ENCODE results near the gene BOK. TPM values are rescaled to one million over a fixed set of nuclear protein-coding genes. Genes with fewer than 3 reads are reported as not detected.

BOK gene
- polyA plus RNA-seq, 1 donor: 63.4 TPM

DNA sequence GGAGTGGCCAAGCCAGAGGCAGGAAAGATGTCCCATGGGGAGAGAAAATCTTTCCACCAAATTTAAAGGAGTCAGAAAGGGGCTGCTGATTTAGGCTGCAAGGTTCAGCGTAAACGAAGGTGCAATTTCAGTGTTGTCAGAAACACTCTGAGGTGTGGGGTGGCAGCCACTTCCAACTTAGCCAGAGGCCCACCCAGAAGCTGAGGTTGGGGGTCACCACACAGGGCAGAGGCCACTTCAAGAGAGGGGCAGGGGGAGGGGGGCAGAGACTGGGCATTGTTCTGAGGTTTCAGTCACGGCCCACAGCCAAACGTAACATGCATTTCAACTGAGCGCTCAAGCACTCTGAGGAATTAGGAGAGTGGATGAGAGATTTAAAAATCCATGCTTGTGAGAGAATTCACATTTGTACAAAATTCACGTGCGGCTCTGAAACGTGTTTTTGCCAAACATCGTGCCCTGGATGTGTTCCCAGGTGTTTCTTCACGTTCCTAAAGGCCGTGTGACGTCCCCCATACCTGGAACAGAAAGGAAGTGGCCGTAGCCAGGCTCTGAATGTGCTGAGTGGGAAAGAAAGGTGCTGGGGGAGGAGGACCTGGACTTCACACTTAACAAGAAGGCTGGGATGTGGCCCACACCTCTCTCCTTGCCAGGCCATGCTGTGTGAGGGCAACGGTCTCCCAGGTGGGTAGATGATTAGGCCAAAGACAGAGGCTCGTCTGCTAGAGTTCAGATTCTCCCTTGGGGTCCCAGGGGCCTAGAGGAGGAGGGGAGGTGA lies 19.5 kb upstream of the BOK start:
- DNase-seq (ENCODE audit: low read depth): no peak

DNA sequence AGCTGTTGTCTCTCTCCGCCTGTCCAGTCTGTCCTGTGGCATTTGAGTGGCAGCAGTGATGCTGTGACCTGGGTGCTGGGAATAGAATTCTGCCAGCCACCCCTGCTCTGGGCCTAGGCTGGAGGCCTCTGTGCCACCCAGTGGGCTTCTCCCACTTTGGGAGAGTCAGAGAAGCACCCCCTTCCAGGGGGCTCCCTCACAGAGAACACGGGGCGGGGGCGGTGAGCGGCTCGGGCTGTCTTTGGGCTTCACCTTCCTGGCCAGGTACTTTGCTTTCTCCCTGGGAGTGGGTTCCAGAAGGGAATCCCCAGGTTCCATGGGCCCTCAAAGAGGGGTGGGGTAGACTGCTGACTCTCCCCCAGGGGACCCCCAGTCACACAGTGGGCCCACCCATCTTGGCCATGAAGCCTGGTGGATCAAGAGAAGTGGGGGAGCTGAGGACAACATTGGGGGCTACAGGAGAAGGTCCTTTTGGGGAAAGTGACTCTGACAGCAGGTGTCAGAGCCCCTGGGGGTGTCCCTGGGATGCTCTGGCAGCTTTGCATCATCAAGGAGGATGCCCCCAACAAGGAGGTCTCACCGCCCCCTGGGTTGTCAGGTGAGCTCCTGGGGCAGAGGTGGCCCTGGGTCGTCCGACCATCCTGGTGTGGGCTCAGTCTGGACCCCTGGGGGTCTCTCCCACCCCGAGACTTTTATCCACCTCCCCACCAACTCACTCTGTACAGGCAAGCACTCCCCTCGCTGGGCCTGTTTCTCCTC lies 18.8 kb upstream of the BOK start:
- DNase-seq (ENCODE audit: low read depth): no peak

DNA sequence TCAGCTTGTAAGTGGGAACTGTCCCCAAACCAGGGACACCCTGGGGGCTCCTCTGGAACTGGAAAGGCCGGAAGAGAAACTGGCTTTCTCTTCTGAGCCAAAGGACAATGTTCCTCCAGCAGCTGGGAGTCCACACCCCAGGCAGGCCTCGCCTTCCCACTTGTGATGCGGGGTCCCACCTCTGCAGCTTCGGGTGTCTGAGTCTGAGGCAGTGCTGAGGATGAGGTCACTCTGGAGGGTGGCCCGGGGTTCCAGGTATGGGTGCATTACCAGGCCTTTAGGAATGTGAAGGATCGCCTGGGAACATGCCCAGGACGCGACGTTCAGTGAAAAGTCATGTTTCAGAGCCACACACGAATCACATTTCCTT lies 18.2 kb upstream of the BOK start:
- DNase-seq (ENCODE audit: low read depth): no peak

DNA sequence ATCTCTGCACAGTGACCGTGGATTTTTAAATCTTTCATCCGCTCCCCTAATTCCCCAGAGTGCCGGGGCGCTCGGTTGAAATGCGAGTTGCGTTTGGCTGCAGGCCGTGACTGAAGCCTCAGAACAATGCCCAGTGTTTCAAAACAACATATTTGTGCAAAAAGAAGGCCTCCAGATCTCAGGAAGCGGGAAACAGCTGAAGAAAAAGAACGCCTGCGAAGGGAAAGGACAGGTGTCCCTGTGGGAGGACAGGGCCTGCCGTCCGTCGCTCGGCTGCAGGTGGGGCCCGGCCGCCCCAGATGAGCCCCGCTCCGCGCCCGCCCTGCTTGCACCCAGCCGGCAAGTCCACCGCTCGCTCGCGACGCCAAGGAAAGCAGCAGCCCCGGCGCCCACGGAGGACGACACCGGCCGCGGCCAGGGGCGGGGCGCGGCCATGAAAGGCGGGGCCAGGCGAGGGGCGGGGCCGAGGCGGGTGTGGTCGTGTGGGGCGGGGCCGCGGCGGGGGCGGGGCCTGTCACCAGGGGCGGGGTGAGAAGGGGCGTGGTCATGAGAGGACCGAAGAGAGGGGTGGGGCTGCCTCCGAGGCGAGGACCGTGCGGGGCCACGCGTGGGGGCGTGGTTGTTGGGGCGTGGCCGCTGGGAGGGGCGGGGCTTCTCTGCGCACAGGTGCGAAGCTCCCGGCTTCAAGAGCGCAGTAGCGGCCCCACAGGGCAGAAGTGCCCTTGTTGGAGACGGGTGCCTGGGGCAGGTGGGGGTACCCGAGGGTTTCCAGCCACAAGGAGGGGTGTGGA lies 17.6 kb upstream of the BOK start:
- no peak for DNase-seq (ENCODE audit: low read depth)

DNA sequence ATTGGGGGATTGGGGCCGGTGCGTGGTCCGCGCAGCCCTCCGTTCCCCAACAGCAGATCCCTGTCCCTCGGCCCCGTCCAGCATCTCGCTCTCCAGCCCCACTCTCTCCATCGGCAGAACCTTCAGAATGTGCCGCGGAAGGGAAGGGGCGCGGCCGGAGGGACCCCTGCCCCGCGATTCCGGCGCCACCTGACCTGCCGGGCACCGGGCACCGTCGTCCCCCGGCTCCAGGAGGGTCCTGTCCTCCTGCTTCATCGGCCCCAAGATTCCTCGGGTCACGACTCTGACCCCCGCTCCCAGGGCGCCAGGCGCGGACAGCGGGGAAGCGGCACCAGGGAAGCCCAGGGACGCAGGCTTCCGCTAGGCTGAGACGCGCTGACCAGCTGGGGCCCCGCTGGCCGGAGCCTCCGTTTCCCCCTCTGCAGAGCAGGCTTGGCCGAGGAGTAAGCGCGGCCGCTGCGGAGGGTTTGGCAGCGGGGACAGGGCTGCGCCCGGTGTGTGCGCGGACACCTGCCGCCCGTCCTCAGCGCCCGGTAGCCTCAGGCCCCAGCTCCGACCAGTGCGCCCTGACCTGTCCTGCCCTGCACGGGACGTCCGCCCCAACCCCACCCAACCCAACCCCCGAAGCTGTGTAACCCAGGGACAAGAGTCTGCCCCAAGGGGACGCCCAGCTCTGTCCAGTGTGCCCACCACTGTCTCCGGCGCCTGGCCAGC lies 16.8 kb upstream of the BOK start:
- DNase-seq (ENCODE audit: low read depth): no peak

DNA sequence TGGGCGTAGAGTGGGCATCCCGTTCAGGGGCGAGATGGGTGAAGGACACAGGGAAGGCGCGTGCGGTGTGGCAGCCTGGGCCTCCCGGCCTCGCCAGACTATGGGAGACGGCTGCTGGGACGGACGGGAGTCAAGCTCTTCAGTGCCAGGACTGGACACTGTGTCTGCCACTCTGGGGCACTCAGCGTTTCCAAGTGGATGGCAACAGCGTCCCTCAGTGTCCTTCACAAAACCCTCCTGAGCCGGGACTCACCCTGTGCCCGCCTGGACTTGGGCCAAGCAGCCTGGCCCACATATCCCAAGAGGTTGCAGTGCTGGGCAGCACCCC lies 16.3 kb upstream of the BOK start:
- DNase-seq (ENCODE audit: low read depth): no peak

DNA sequence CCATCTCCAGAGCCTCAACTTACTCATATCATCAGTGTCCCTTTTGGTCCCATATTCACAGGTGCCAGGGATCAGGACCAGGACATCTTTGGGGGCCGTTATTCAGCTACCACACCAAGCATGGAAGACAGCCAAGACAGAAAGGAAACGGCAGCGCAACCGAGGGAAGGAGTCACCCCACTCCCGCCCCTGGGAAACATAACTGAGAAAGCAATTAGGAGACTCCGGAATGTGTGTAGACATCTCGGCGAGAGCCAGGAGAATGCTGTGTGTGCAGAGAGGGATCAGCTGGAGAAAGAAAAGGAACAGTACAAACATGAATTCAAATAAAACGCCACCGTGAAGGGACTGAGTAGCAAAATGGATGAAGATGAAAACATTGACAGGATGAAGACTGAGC lies 13.4 kb upstream of the BOK start:
- no peak for DNase-seq (ENCODE audit: low read depth)

DNA sequence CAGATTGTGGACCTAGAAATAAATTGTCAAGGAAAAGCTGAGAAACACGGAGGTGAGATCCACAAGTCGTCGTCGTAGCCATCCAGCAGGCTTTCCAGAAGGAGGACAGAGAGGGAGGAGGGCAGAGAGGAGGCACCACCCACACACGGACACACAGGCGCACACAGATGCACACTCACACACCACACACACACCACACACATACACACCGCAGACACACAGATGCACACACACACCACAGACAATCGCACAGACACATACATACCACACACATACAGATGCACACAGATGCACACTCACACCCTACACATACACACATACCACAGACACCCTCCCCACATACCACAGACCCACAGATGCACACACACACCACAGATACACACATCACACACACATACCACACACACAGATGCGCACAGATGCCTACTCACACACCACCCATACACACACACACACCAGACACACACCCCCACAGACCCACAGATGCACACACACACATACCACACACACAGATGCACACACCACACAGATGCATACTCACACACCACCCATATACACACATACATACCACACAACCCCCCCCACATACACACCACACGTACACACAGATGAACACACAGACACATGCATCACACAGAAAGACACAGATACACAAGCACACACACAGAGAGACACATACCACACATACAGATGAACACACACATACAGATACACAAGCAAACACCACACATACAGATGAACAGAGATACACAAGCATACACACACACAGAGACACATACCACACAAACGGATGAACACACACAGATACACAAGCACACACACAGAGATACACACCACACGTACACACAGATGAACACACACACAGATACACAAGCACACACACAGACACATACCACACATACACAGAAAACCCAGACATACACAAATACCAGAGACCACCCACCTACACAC lies 12.7 kb upstream of the BOK start:
- no peak for DNase-seq (ENCODE audit: low read depth)

DNA sequence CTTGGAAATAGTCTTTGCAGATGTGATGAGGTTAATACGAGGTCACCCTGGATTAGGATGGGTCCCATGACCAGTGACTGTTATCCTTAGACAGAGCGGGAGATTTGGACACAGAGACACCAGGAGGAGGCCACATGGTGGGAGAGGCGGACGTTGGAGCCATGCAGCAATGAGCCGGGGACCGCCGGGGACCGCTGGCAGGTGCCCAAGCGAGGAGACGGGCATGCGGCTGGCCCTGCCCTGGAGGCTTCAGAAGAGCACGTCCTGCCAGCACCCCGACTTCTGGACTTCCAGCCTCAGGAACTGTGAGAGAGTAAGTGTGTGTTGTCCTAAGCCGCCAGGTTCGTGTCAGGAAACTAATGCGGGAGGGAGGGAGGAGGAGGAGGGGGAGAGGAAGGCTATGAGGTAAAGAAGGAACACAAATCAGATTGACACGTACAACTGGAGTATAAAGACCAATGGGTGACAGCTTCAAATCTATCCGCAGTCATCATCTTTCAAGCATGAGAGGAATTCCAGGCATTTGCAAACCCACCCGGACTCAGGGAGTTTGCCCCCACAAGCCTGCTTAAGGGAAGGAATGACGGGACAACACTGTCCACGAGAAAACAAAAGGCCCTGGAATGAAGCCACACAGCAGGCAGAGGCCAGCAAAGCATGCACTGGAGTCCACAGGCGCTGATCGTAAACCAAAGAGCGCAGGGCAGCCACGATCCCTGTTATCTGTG lies 11.6 kb upstream of the BOK start:
- no peak for DNase-seq (ENCODE audit: low read depth)

DNA sequence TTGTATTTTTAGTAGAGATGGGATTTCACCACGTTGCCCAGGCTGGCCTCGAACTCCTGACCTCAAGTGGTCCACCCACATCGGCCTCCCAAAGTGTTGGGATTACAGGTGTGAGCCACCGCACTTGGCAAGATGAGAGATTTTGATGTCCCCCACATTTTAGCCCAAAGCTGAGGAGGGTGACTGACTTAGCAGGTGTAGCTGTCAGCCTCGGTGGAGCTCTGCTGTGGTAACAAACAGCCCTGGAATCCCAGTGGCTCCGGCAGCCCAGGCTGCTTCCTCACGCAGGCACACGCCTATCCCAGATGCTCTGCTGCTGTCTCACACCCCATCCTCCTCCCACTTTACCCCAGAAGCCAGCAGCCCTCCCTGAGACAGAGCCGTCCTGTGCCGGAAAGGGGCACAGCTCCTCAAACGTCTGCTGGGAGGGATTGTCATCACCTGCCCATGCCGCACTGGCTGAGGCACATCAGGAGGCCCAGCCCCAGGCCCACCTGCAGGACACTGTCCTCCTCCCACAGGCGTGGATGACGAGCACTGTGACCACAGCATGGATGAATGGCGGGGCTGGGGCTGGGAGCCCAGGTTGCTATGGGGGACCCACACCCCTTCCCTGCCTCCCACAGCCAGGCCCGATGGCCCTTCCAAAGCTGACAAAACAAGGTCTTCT lies 10.6 kb upstream of the BOK start:
- DNase-seq (ENCODE audit: low read depth): no peak

DNA sequence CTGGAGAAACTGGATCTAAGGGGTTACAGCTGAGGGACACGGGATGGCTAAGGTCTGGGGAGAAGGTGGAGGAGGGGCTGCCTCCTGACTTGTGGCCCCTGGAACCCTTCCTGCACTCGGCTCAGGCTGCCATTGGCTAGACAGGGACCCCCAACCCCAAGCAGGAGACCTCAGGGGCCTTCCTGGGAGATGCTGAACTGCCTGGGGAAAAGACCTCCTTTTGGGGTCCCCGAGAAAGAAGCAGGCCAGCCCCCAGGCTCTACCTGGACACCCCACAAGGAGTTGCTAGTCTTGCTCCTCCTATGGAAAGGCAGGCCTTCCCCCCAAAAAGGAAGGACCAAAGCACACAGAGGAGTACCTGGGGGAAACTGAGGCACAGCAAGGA lies 10.1 kb upstream of the BOK start:
- DNase-seq (ENCODE audit: low read depth): no peak

DNA sequence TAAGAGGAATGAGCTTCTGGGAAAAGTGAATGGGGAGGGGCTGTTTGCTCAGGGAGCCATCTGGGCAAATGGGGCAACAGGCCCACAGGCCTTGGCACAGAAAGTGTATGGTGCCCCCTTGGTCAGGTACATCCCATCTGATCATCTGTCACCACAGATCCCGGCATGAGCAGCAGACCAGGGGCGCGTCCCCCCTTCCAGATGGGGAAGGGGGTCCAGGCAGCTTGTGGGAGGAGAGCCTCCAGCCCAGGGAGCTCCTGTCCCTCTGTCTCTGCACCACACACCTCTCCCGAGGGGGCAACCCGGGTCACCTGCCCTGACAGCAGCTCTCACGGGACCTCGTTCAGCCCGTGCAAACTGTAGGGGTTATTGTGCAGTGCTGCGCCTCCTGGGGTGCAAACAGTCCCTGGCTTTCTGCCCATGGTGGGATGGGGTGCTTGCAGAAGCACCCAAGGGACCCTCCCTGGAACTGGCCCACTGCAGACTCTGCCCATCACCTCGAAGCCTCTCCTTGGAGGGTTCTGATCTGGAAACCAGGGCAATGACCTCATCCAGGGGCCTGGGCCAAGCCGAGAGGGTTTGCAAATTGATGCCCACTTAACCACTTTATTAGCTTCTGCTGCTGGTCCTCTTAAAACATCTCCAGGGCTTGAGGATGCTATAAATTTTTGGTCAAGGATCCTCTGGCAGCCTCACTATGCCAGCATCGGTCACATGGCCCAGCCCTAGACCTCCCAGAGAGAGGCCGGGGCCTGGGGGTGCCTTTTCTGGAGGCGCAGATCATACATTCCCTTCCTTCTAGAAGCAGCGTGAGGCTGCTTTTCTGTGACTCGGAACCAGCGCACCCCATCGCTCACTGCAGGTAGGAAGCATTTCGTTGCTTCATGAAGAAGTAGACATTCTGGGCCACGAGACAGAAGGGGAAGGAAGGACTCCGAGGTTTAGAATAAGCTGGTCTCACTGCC lies 7.6 kb upstream of the BOK start:
- no peak for DNase-seq (ENCODE audit: low read depth)

DNA sequence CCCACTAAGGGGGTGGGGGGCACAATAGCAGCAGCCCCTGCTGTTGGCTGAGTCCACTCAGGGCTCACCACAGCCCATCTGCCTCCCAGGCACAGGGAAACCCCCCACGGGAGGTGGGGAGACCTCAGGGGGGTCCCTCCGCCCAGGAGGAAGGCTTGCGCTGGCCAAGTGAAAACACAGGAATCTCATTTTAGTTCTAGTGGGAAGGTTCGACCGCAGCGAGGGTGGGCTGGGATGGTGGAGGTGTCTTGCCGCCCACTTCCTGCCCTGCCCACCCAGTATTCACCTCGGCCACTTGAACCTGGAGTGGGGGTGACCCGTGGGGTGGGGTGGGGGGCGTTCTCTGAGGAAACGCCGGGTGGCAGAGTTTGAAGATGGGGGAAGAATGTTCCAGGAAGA lies 6.9 kb upstream of the BOK start:
- no peak for DNase-seq (ENCODE audit: low read depth)

DNA sequence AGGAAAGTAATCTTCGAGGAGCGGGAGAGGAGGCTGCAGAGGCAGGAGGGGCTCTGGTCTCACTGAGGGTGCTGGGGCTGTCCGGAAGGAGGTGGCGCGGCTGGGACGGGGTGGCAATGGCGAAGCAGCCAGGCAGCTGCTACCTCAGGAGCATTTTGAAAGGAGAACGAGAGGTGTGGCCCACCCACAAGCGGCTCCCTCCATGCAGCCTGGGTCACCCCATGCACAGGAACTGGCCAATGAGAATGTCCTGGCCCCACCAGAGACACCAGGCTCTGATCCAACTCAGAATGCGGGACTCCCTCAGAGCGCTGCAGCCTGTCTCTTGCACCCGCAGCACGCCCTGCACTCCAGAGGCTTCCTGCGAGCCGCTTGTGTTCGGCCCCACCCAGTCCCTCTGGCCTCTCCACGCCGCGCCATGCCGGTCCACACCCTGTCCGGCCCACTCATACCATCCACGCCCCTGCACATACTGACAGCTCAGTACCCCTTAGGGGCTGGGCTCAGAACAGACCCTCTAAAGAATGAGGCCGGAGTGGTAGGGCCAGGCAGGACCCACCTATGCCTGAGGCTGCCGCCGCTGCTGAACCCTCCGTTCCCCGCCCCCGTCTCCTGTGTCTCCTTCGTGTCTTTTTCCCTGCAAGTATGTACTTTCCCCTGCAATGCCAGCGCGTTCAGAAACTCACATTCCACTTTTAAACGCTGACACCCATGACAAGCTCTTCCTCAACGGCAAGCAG lies 6.4 kb upstream of the BOK start:
- DNase-seq (ENCODE audit: low read depth): no peak

DNA sequence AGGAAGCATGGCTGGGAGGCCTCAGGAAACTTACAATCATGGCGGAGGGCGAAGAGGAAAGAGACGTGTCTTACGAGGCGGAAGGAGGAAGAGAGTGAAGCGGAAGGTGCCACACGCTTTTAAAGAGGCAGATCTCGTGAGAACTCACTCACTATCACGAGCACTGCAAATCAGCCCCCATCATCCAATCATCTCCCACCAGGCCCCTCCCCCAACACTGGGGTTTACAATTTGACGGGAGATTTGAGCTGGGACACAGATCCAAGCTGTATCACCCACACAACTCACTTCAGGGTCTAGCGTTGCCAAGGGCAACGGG lies 5.1 kb upstream of the BOK start:
- DNase-seq (ENCODE audit: low read depth): no peak

DNA sequence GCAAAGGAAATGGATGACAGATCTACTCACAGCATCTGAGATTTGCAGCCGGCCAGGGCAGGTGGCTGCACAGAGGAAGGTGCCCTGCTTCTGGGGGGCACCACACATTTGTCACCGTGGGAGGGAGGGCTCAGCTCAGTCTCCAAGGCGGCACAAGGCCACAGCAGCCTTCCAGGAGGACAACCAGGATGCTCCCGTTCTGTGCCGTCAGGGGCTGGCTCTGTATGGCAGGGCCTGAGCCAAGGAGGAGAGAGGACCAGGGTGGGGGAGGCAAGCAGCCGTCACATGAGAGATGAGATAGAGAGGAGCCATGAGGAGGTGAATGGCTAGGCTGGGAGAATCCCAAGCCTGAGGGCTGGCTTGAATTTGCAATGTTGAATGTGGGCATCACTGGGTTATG lies 4.6 kb upstream of the BOK start:
- no peak for DNase-seq (ENCODE audit: low read depth)

DNA sequence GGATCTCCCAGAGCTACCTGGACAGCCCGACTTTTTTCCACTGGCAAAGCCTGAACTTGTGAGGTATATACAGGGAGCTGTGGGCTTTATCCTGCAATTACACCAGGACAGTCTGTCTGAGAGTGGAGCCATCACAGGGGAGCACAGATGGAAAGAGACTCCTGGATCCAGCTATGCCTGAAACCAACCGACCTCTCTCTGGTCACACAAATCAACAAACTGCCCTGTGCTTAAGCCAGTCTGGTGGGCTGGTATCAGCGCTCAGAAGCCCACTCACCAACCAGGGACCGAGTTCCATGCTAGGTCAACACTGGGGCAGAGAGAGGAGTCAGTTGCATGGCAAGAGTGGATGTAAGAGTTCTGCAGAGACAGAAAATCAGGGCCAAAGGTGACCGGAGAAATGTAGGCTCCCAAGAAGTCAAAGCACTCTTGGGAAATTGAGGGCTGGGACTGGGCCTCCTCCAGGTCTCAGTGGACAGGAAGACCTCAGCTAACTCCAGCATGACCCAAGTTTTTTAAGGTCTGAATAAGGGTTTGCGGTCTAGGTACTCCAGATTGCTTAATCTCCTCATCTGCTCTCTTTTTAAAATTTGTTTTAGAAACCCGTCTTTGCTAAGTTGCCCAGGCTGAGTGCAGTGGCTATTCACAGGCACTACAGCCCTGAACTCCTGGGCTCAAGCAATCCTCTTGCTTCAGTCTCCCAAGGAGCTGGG lies 3.8 kb upstream of the BOK start:
- DNase-seq (ENCODE audit: low read depth): no peak

Data from forelimb muscle (tissue), 1 donor.